Cardiac fibroblast (primary cell): ENCODE measurements around the gene AKAP12.

ENCODE experiments used
- DNase-seq, 2 donors: peaks; one replicate each; pipeline versions ENCODE4 v3.0.0 to v3.0.0-alpha.2; 2010; ENCODE audit warnings: low read depth in 2 of 2
- H3K4me3 ChIP-seq, 2 donors: replicated peaks in 1 of 2; 1 replicate in 1 of 2; 2 replicates in 1 of 2; pipeline ENCODE4 v1.5.1; 2011; ENCODE audit warnings: low read depth in 2 of 2, low read length in 2 of 2, mild to moderate bottlenecking in 2 of 2, moderate library complexity in 1 of 2
- TF ChIP-seq, protein P1 (sequence below): IDR thresholded peaks from one replicate; pipeline ENCODE4 v1.5.1; 2011; ENCODE audit warnings: low read depth, mild to moderate bottlenecking, low read length, inconsistent platforms

The AKAP12 gene

DNA sequence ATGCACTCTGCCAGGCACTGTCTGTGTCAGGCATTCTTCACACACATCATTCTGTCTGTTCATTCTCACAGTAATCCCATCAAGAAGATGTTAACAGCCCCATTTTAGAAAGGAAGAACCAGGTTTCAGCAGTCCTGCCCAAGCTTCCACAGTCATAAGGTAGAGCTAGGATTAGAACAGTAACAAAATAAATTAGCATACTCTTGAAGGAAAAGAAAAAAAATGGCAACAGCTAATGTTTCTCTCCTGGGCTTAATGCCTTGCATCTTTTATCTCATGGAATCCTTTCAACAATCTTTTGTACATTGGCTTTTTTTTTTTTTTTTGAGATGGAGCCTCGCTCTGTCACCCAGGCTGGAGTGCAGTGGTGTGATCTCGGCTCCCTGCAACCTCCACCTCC is 32.1 kb upstream of the AKAP12 start:
- no peak overlapping the region for H3K4me3 ChIP-seq
- TF ChIP-seq, protein P1, sequence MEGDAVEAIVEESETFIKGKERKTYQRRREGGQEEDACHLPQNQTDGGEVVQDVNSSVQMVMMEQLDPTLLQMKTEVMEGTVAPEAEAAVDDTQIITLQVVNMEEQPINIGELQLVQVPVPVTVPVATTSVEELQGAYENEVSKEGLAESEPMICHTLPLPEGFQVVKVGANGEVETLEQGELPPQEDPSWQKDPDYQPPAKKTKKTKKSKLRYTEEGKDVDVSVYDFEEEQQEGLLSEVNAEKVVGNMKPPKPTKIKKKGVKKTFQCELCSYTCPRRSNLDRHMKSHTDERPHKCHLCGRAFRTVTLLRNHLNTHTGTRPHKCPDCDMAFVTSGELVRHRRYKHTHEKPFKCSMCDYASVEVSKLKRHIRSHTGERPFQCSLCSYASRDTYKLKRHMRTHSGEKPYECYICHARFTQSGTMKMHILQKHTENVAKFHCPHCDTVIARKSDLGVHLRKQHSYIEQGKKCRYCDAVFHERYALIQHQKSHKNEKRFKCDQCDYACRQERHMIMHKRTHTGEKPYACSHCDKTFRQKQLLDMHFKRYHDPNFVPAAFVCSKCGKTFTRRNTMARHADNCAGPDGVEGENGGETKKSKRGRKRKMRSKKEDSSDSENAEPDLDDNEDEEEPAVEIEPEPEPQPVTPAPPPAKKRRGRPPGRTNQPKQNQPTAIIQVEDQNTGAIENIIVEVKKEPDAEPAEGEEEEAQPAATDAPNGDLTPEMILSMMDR = no peak
- no peak for DNase-seq

GRCh38 chr6:151209071-151209831 is 30.5 kb upstream of the AKAP12 start:
- TF ChIP-seq, protein P1 = no peak
- no peak overlapping the region for H3K4me3 ChIP-seq
- DNase-seq = peak in 1 of 2 donors; percentile 18

DNA sequence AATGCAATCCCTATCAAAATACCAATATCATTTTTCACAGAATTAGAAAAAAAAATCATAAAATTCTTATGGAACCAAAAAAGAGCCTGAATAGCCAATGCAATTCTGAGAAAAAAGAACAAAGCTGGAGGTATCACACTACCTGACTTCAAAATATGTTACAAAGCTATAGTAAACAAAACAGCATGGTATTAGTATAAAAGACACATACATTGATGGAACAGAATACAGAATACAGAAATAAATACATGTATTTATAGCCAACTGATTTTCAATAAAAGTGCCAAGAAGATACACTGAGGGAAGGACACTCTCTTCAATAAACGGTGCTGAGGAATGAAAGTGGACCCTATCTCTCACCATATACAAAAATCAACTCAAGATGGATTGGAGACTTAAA is 28.7 kb upstream of the AKAP12 start:
- H3K4me3 ChIP-seq = no peak overlapping the region
- DNase-seq = no peak
- TF ChIP-seq, protein P1 = no peak

GRCh38 chr6:151213352-151213751 is 26.4 kb upstream of the AKAP12 start:
- TF ChIP-seq, protein P1 = no peak
- peak in 1 of 2 donors; percentile 5 for DNase-seq
- H3K4me3 ChIP-seq = no peak overlapping the region

- DNase-seq = no peak
- H3K4me3 ChIP-seq = no peak overlapping the region
- TF ChIP-seq, protein P1 = no peak
Observed at GRCh38 chr6:151215999-151216398, 23.8 kb upstream of the AKAP12 start.

- no peak for DNase-seq
- TF ChIP-seq, protein P1 = no peak
- no peak overlapping the region for H3K4me3 ChIP-seq
Observed at GRCh38 chr6:151216804-151217203, 23.0 kb upstream of the AKAP12 start.

- DNase-seq = no peak
- no peak overlapping the region for H3K4me3 ChIP-seq
- TF ChIP-seq, protein P1 = no peak
Observed at GRCh38 chr6:151219192-151219591, 20.6 kb upstream of the AKAP12 start.
